Endothelial cell (in vitro differentiated cells): ENCODE measurements around the gene GDPD1. TPM values are rescaled to one million over a fixed set of nuclear protein-coding genes. Genes with fewer than 3 reads are reported as not detected.

Experiments
- DNase-seq: peaks from one replicate; pipeline ENCODE4 v3.0.0; 2021; ENCODE audit warnings: low spot score
- H3K27ac Mint-ChIP-seq: one replicate; pipeline ENCODE4 v1.8.0; 2021; ENCODE audit warnings: mixed read lengths, inconsistent platforms; ENCODE audit not compliant: unreplicated experiment
- H3K27me3 Mint-ChIP-seq: one replicate; pipeline ENCODE4 v1.8.0; 2021; ENCODE audit warnings: mild to moderate bottlenecking, moderate library complexity, mixed read lengths, inconsistent platforms; ENCODE audit not compliant: unreplicated experiment
- H3K36me3 Mint-ChIP-seq: one replicate; pipeline ENCODE4 v1.8.0; 2021; ENCODE audit warnings: mild to moderate bottlenecking, low read depth, mixed read lengths, inconsistent platforms; ENCODE audit not compliant: unreplicated experiment
- H3K4me1 Mint-ChIP-seq: one replicate; pipeline ENCODE4 v1.8.0; 2021; ENCODE audit warnings: mild to moderate bottlenecking, mixed read lengths, inconsistent platforms; ENCODE audit not compliant: unreplicated experiment
- H3K4me3 Mint-ChIP-seq: one replicate; pipeline ENCODE4 v1.8.0; 2021; ENCODE audit warnings: mild to moderate bottlenecking, mixed read lengths, inconsistent platforms; ENCODE audit not compliant: unreplicated experiment
- H3K9me3 Mint-ChIP-seq: one replicate; pipeline ENCODE4 v1.8.0; 2021; ENCODE audit warnings: mixed read lengths, inconsistent platforms; ENCODE audit not compliant: unreplicated experiment
- total RNA-seq: library from RNA; stranded (reverse); fragmentation: NEBNext Ultra II Directional; extraction: Animal tissue kit (Norgen Biotek cat#: 25700); gene quantifications from one replicate; pipeline ENCODE4 v1.2.1, GENCODE V29; 2021; ENCODE audit not compliant: unreplicated experiment
- TF ChIP-seq, protein P1 (sequence below): fragments of 200-600 bp; sonication (generic); IDR thresholded peaks from one replicate; pipeline ENCODE4 v1.5.0; 2021; ENCODE audit warnings: antibody characterized with exemption; ENCODE audit not compliant: unreplicated experiment

The GDPD1 gene
- total RNA-seq, 1 donor from 2014 or later: 3.1 TPM

DNA sequence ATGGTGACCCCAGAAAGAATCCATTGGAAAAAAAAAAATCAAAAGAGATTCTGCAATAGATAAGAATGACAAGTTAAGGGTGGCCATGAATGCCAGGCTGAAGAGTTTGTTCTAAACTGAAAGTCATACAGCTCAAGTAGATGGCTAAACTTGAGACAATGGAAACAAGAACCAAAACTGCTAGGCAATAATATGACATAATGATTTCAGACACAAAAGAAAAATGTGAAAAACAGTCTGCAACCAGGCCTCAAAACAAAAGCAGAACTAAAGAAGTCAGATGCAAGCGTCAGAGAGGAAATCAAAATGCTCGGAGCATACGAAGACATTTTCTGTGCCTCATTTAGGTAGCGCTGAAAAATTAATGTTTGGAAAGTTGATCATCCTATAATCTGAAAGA lies 56.7 kb downstream of the GDPD1 start:
- H3K4me3 Mint-ChIP-seq: no peak overlapping the region
- DNase-seq: no peak
- H3K27me3 Mint-ChIP-seq: no peaks in the 10 kb centered on the region
- peaks cover 4% of the 10 kb centered on the region for H3K36me3 Mint-ChIP-seq
- no peaks in the 10 kb centered on the region for H3K9me3 Mint-ChIP-seq
- no peaks in the 10 kb centered on the region for H3K4me1 Mint-ChIP-seq
- no peak overlapping the region for H3K27ac Mint-ChIP-seq
- TF ChIP-seq, protein P1, sequence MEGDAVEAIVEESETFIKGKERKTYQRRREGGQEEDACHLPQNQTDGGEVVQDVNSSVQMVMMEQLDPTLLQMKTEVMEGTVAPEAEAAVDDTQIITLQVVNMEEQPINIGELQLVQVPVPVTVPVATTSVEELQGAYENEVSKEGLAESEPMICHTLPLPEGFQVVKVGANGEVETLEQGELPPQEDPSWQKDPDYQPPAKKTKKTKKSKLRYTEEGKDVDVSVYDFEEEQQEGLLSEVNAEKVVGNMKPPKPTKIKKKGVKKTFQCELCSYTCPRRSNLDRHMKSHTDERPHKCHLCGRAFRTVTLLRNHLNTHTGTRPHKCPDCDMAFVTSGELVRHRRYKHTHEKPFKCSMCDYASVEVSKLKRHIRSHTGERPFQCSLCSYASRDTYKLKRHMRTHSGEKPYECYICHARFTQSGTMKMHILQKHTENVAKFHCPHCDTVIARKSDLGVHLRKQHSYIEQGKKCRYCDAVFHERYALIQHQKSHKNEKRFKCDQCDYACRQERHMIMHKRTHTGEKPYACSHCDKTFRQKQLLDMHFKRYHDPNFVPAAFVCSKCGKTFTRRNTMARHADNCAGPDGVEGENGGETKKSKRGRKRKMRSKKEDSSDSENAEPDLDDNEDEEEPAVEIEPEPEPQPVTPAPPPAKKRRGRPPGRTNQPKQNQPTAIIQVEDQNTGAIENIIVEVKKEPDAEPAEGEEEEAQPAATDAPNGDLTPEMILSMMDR: no peak

DNA sequence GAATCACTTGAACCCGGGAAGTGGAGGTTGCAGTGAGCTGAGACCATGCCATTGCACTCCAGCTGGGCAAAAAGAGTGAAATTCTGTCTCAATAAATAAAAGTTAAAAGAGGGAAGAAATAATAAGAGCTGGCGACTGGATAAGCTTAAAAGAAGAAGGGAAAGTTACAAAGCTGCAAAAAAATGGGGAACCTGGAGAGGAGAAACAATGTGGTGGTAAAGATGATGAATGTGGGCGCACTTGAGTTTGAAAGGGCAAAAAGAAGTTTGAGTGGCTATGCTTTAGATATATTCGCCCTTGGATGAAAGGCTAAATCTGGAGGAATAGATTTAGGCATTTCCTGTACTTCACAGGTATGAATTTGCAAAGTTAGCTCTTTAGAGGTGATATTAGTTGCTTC lies 58.1 kb downstream of the GDPD1 start:
- no peak overlapping the region for H3K4me3 Mint-ChIP-seq
- DNase-seq: no peak
- no peaks in the 10 kb centered on the region for H3K9me3 Mint-ChIP-seq
- TF ChIP-seq, protein P1: no peak
- H3K27ac Mint-ChIP-seq: no peak overlapping the region
- H3K4me1 Mint-ChIP-seq: no peaks in the 10 kb centered on the region
- H3K27me3 Mint-ChIP-seq: no peaks in the 10 kb centered on the region
- H3K36me3 Mint-ChIP-seq: peaks cover 4% of the 10 kb centered on the region

DNA sequence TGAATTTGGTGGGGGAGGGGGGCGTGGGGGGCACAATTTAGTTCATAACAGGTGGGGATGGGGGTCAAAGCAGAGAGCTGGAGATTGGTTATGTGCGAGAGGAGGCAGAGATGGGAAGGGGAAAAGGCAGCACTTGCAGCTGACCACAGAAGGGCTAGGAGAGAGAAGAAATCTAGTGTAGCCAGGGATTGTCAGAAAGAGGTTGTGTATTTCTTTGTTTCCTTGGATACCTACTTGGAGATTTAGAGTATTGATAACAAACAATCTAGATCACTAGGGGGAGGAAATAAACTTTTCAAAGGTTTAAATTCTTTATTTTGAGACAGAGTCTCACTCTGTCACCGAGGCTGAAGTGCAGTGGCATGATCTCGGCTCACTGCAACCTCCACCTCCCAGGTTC lies 64.0 kb downstream of the GDPD1 start:
- Mint-ChIP-seq H3K9me3 (no peaks in the 10 kb centered on the region), H3K36me3 (peaks cover 4% of the 10 kb centered on the region), H3K27ac (no peak overlapping the region), H3K4me3 (no peak overlapping the region), H3K4me1 (no peaks in the 10 kb centered on the region), H3K27me3 (no peaks in the 10 kb centered on the region)
- no peak for DNase-seq
- TF ChIP-seq, protein P1: no peak

DNA sequence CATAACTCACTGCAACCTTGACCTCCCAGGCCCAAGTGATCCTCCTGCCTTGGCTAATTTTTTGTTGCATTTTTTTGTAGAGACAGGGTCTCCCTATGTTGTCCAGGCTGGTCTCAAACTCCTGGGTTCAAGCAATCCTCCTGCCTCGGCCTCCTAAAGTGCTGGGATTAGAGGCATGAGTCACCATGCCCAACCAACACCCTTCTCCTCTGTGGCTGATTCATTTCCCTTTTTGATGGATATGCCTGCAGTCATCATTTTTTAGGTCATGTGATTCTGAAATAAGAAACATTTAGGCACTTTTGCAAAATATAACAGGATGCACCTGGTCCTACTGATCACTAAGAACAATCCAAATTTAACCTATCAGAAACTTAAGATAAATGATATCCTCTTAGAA lies 67.1 kb downstream of the GDPD1 start:
- Mint-ChIP-seq H3K4me1 (peaks cover 7% of the 10 kb centered on the region), H3K4me3 (no peak overlapping the region), H3K9me3 (no peaks in the 10 kb centered on the region), H3K27me3 (no peaks in the 10 kb centered on the region), H3K27ac (no peak overlapping the region), H3K36me3 (no peaks in the 10 kb centered on the region)
- no peak for DNase-seq
- TF ChIP-seq, protein P1: no peak

DNA sequence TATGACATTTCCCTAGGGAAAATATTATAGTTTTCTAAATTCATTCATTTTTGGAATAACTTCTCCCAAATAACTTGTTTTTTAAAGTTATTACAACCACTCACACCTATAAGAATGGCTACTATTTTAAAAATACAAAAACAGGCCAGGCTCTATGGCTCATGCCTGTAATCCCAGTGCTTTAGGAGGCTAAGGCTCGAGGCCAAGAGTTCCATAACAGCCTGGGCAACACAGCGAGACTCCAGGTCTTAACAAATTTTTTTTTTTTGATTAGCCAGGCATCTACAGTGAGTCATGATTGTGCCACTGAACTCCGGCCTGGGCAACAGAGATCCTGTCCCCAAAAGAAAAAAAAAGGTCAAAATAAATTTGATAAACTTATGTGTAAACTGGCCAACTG lies 67.6 kb downstream of the GDPD1 start:
- peaks cover 7% of the 10 kb centered on the region for H3K4me1 Mint-ChIP-seq

More for the DNA sequence above, 67.6 kb downstream of the GDPD1 start:
- Mint-ChIP-seq H3K4me3 (no peak overlapping the region), H3K36me3 (no peaks in the 10 kb centered on the region), H3K27ac (no peak overlapping the region), H3K27me3 (no peaks in the 10 kb centered on the region), H3K9me3 (no peaks in the 10 kb centered on the region)
- TF ChIP-seq, protein P1: no peak
- no peak for DNase-seq
